ENCODE data around the gene RAB1B. TPM values are rescaled to one million over a fixed set of nuclear protein-coding genes. Genes with fewer than 3 reads are reported as not detected.
A peak's percentile ranks its signal among the peaks of the same experiment; 100 is the strongest.
"Not testable (repeated sequence)": the region's sequence is repeated elsewhere in the genome, so short reads cannot be mapped to it uniquely, and the experiment has no call there.

The RAB1B gene
- total RNA-seq, 1 donor from 2014 or later: 77.8 TPM

- not testable (repeated sequence) for DNase-seq
Measured at GRCh38 chr11:66310803-66311440, 42.5 kb downstream of the RAB1B start.

GRCh38 chr11:66311470-66311964, 43.1 kb downstream of the RAB1B start:
- DNase-seq: no peak

GRCh38 chr11:66311965-66312548, 43.6 kb downstream of the RAB1B start:
- peak; percentile 92 for DNase-seq

- peak; percentile 96 for DNase-seq
Measured at GRCh38 chr11:66312549-66313320, 44.3 kb downstream of the RAB1B start.

- DNase-seq: no peak
Measured at GRCh38 chr11:66313321-66314185, 45.1 kb downstream of the RAB1B start.

GRCh38 chr11:66314186-66314501, 45.7 kb downstream of the RAB1B start:
- no peak for DNase-seq

GRCh38 chr11:66314561-66315497, 46.4 kb downstream of the RAB1B start:
- DNase-seq: no peak

GRCh38 chr11:66315498-66315885, 47.1 kb downstream of the RAB1B start:
- no peak for DNase-seq

- no peak for DNase-seq
Measured at GRCh38 chr11:66315921-66316811, 47.7 kb downstream of the RAB1B start.

- peak; percentile 22 for DNase-seq
Measured at GRCh38 chr11:66316849-66317251, 48.4 kb downstream of the RAB1B start, which contains the start of gene CD248. Gene CD248 (minus strand): TSS chr11:66317044. CDS start chr11:66317027, 17 bp downstream.

- DNase-seq: peak; percentile 10
Measured at GRCh38 chr11:66317322-66317722, 48.9 kb downstream of the RAB1B start.

GRCh38 chr11:66317723-66318599, 49.5 kb downstream of the RAB1B start:
- DNase-seq: no peak

GRCh38 chr11:66318600-66318970, 50.1 kb downstream of the RAB1B start:
- no peak for DNase-seq

GRCh38 chr11:66320289-66320688, 51.9 kb downstream of the RAB1B start:
- not testable (repeated sequence) for DNase-seq

GRCh38 chr11:66320748-66321147, 52.3 kb downstream of the RAB1B start:
- not testable (repeated sequence) for DNase-seq

GRCh38 chr11:66321606-66322005, 53.2 kb downstream of the RAB1B start:
- DNase-seq: no peak

GRCh38 chr11:66322732-66323427, 54.4 kb downstream of the RAB1B start:
- DNase-seq: no peak

- DNase-seq: no peak
Measured at GRCh38 chr11:66323684-66324083, 55.2 kb downstream of the RAB1B start.

GRCh38 chr11:66324664-66325063, 56.2 kb downstream of the RAB1B start:
- no peak for DNase-seq
